IMR-90 (cell line): ENCODE measurements around the gene OR2T2. TPM values are rescaled to one million over a fixed set of nuclear protein-coding genes. Genes with fewer than 3 reads are reported as not detected.
"Not testable (repeated sequence)": the region's sequence is repeated elsewhere in the genome, so short reads cannot be mapped to it uniquely, and the experiment has no call there.

Experiments used
- ATAC-seq: fragments of 200-7000 bp; cut with Tn5 transposase; 2 replicates; pipeline ENCODE4 v1.9.1; 2020; ENCODE audit warnings: low read depth, mild to moderate bottlenecking, moderate library complexity
- BruUV-seq: library from RNA; stranded (reverse); fragments of 400-500 nt; replicated peaks from 2 replicates; lab custom pipeline; 2021; lab: Mats Ljungman, UMichigan
- CTCF ChIA-PET: fragments of 300-600 bp; formaldehyde crosslinking; extraction: SDS; loops from one replicate; lab custom pipeline; 2021; ENCODE audit warnings: antibody characterized with exemption; lab: Yijun Ruan, JAX
- POLR2A ChIA-PET: fragments of 300-600 bp; sonication (Branson Sonifier 250); formaldehyde crosslinking; loops from one replicate; lab custom pipeline; 2022; ENCODE audit warnings: antibody characterized with exemption; ENCODE audit not compliant: unreplicated experiment; lab: Charles Lee
- DNase-seq: peaks from one replicate; pipeline ENCODE4 v3.0.0; 2013
- H2AFZ ChIP-seq: replicated peaks from 2 replicates; pipeline ENCODE3; 2013; ENCODE audit warnings: low read length, mild to moderate bottlenecking; ENCODE audit not compliant: poor library complexity
- H2AK5ac ChIP-seq: 2 replicates; pipeline ENCODE4 v1.6.1; 2013; ENCODE audit warnings: low read depth, low read length, inconsistent platforms
- H2AK9ac ChIP-seq: replicated peaks from 2 replicates; pipeline ENCODE3; 2013; ENCODE audit warnings: mild to moderate bottlenecking, low read depth, low read length, moderate library complexity; ENCODE audit not compliant: poor library complexity
- H2BK120ac ChIP-seq: 2 replicates; pipeline ENCODE4 v1.6.1; 2013; ENCODE audit warnings: low read depth, low read length, inconsistent platforms
- H2BK15ac ChIP-seq: 3 replicates; pipeline ENCODE4 v1.6.1; 2013; ENCODE audit warnings: low read depth, low read length, inconsistent platforms
- H2BK20ac ChIP-seq: 2 replicates; pipeline ENCODE4 v1.6.1; 2013; ENCODE audit warnings: low read depth, mild to moderate bottlenecking, inconsistent platforms, low read length, moderate library complexity
- H2BK5ac ChIP-seq: 2 replicates; pipeline ENCODE4 v1.6.1; 2013; ENCODE audit warnings: mild to moderate bottlenecking, low read depth, low read length, inconsistent platforms; ENCODE audit not compliant: poor library complexity, severe bottlenecking
- H3K14ac ChIP-seq: replicated peaks from 2 replicates; pipeline ENCODE4 v1.6.1; 2013; ENCODE audit warnings: low read depth, low read length, inconsistent platforms
- H3K18ac ChIP-seq: 2 replicates; pipeline ENCODE4 v1.6.1; 2013; ENCODE audit warnings: low read depth, low read length, control low read depth
- H3K23ac ChIP-seq: 2 replicates; pipeline ENCODE4 v1.6.1; 2013; ENCODE audit warnings: low read depth, low read length, inconsistent platforms
- H3K27ac ChIP-seq: 2 replicates; pipeline ENCODE4 v1.5.1; 2013; ENCODE audit warnings: mild to moderate bottlenecking, control low read depth, low read length; ENCODE audit not compliant: insufficient read depth
- H3K27me3 ChIP-seq: 2 replicates; pipeline ENCODE4 v1.6.1; 2013; ENCODE audit warnings: low read length; ENCODE audit not compliant: control insufficient read depth, insufficient read depth
- H3K36me3 ChIP-seq: 2 replicates; pipeline ENCODE4 v1.6.1; 2013; ENCODE audit warnings: low read length, mixed read lengths; ENCODE audit not compliant: control insufficient read depth, insufficient read depth
- H3K4ac ChIP-seq: 2 replicates; pipeline ENCODE4 v1.6.1; 2013; ENCODE audit warnings: low read depth, low read length, inconsistent platforms
- H3K4me1 ChIP-seq: 2 replicates; pipeline ENCODE4 v1.6.1; 2013; ENCODE audit warnings: low read length, mixed read lengths; ENCODE audit not compliant: control insufficient read depth, insufficient read depth
- H3K4me2 ChIP-seq: 2 replicates; pipeline ENCODE4 v1.6.1; 2013; ENCODE audit warnings: low read depth, mild to moderate bottlenecking, control low read depth, low read length, moderate library complexity
- H3K4me3 ChIP-seq: 2 replicates; pipeline ENCODE4 v1.5.1; 2013; ENCODE audit warnings: low read depth, mild to moderate bottlenecking, control low read depth, low read length, moderate library complexity; ENCODE audit not compliant: insufficient read depth
- H3K56ac ChIP-seq: 2 replicates; pipeline ENCODE4 v1.6.1; 2013; ENCODE audit warnings: low read length, inconsistent platforms; ENCODE audit not compliant: insufficient read depth; ENCODE audit errors: extremely low read depth
- H3K79me1 ChIP-seq, 2 experiments: 2 replicates each; pipeline ENCODE4 v1.6.1; 2013; ENCODE audit warnings: low read length in 2 of 2, inconsistent platforms in 1 of 2, low read depth in 1 of 2
- H3K9ac ChIP-seq: 2 replicates; pipeline ENCODE4 v1.6.1; 2013; ENCODE audit warnings: low read depth, low read length, control low read depth
- H3K9me1 ChIP-seq: 2 replicates; pipeline ENCODE4 v1.6.1; 2013; ENCODE audit warnings: low read length, inconsistent platforms; ENCODE audit not compliant: insufficient read depth
- H3K9me3 ChIP-seq: 2 replicates; pipeline ENCODE4 v1.6.1; 2013; ENCODE audit warnings: low read length; ENCODE audit not compliant: control insufficient read depth, insufficient read depth
- H4K20me1 ChIP-seq: 2 replicates; pipeline ENCODE4 v1.6.1; 2013; ENCODE audit warnings: low read length, inconsistent platforms; ENCODE audit not compliant: insufficient read depth
- H4K5ac ChIP-seq: 2 replicates; pipeline ENCODE4 v1.6.1; 2013; ENCODE audit warnings: mild to moderate bottlenecking, low read depth, low read length, control low read depth
- H4K8ac ChIP-seq, 2 experiments: 2 replicates each; pipeline ENCODE4 v1.6.1; 2013; ENCODE audit warnings: low read depth in 2 of 2, low read length in 2 of 2, control low read depth in 1 of 2, inconsistent platforms in 1 of 2
- H4K91ac ChIP-seq: 2 replicates; pipeline ENCODE4 v1.6.1; 2013; ENCODE audit warnings: low read depth, low read length, inconsistent platforms; ENCODE audit not compliant: insufficient read depth
- WGBS, 2 experiments: methylation state at CpG; one replicate each; pipeline versions ENCODE4 v1.1.5 to v1.1.7; 2013; ENCODE audit warnings: missing lambda C conversion rate in 2 of 2; ENCODE audit not compliant: insufficient read length in 1 of 2; ENCODE audit errors: extremely low coverage in 2 of 2; 5-methylcytosine and 5-hydroxymethylcytosine counted together
- dilution Hi-C: fragments of 300-500 bp; cut with HindIII; formaldehyde crosslinking; loops from one replicate; pipeline ENCODE4 v1.14.3; 2018; ENCODE audit warnings: low sequenced_read_pairs; ENCODE audit not compliant: unreplicated experiment
- in situ Hi-C: fragments of 300-500 bp; cut with MboI; formaldehyde crosslinking; loops from 3 replicates; pipeline ENCODE4 v1.14.3; 2019; ENCODE audit warnings: low sequenced_read_pairs, inconsistent platforms, mixed read lengths
- intact Hi-C: fragments of 100-400 bp; cut with micrococcal nuclease; formaldehyde crosslinking; loops from 2 replicates; pipeline ENCODE4 v1.10.0; 2022
- polyA plus RNA-seq, 3 experiments: library from polyadenylated mRNA; depleted of rRNA; stranded (reverse); fragments of >200 nt; gene quantifications; 2 replicates each; pipeline ENCODE4 v1.2.3, GENCODE V29; 2012; ENCODE audit warnings: low replicate concordance in 1 of 3
- total RNA-seq: library from RNA; depleted of rRNA; stranded (reverse); fragments of >200 nt; gene quantifications from 2 replicates; pipeline ENCODE4 v1.2.3, GENCODE V29; 2012

The OR2T2 gene
- total and polyA plus RNA-seq, 2 of the 4 experiments (the other 2 are of a cell fraction) = not detected

DNA sequence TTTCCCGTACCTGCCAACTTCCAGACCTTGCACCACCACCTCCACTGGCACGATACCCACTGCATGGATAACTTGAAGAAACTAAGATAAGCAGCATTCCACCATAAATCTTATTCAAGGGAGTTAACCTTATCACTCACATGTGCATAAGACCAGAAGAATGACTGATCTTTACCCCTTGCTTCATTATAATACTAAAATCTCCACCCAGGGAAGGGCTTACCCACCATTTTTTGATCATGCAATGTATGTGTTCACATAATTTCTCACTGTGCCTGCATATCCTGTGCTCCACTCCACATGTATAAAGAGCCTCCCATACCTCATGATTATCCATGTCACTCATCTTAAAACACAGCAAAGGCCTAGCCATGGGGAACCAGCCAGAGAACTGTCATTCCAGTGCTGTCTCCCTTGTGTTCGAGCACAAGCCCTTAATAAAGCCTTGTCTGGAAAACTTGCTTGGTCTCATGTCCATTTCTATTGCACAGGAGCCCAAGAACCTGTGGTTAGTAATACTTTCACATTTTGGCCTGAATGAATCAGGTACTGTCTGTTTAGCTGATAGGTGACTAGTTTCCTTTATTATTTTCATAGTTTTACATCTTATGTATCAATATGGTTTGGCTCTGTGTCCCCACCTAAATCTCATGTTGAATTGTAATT, 17.8 kb upstream of the OR2T2 start:
- in situ Hi-C loops, H3K79me1 ChIP-seq, H3K9me3 ChIP-seq, H3K4me3 ChIP-seq, H3K18ac ChIP-seq, H3K27ac ChIP-seq, H2AK5ac ChIP-seq, H2AFZ ChIP-seq, intact Hi-C loops, H3K9ac ChIP-seq, H4K5ac ChIP-seq, H3K4me1 ChIP-seq, BruUV-seq, H3K14ac ChIP-seq, H3K56ac ChIP-seq, H4K8ac ChIP-seq, H3K23ac ChIP-seq, CTCF ChIA-PET, ATAC-seq, H3K36me3 ChIP-seq, H3K27me3 ChIP-seq, H2BK120ac ChIP-seq, DNase-seq, H4K20me1 ChIP-seq, H3K4me2 ChIP-seq, H2BK15ac ChIP-seq, H2AK9ac ChIP-seq, dilution Hi-C loops, H3K4ac ChIP-seq, H2BK20ac ChIP-seq, H3K9me1 ChIP-seq, H2BK5ac ChIP-seq, H4K91ac ChIP-seq, POLR2A ChIA-PET: not testable (repeated sequence)
- WGBS, 2 experiments = 25% methylated on average over 2 of the region's 3 CpGs; no CpG with 5 or more reads in 1 of the 2 experiments

DNA sequence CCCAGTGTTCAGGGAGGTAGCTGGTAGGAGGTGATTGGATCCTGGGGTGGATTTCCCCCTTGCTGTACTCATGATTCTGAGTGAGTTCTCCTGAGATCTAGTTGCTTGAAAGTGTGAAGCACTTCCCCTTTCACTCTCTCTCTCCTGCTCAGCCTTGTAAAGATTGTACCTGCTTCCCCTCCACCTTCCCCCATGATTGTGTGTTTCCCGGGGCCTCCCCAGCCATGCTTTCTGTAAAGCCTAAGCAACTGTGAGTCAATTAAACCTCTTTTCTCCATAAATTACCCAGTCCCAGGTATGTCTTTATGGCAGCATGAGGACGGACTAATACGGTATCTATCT, 17.3 kb upstream of the OR2T2 start:
- H2BK15ac ChIP-seq, H3K27ac ChIP-seq, BruUV-seq, intact Hi-C loops, H4K5ac ChIP-seq, H3K56ac ChIP-seq, H3K14ac ChIP-seq, H3K9ac ChIP-seq, H2AK5ac ChIP-seq, H2AFZ ChIP-seq, DNase-seq, POLR2A ChIA-PET, H3K27me3 ChIP-seq, H3K18ac ChIP-seq, H4K8ac ChIP-seq, H3K23ac ChIP-seq, H4K20me1 ChIP-seq, CTCF ChIA-PET, H3K79me1 ChIP-seq, H2BK120ac ChIP-seq, ATAC-seq, H3K9me3 ChIP-seq, H2BK5ac ChIP-seq, H4K91ac ChIP-seq, H3K4me2 ChIP-seq, dilution Hi-C loops, H3K36me3 ChIP-seq, H3K4me3 ChIP-seq, H3K9me1 ChIP-seq, H3K4ac ChIP-seq, H2AK9ac ChIP-seq, H3K4me1 ChIP-seq, in situ Hi-C loops, H2BK20ac ChIP-seq: not testable (repeated sequence)
- WGBS, 2 experiments = no CpG with 5 or more reads among the region's 3 CpGs
